HL-60/S4 treated with phorbol 12-myristate 13-acetate at 8.2 ng/mL for 4 days and 3 days (cell line): ENCODE measurements around the gene NKAIN2.

Experiments
- in situ Hi-C: fragments of 300-500 bp; cut with MboI; formaldehyde crosslinking; loops from 2 replicates; pipeline ENCODE4 v1.15.0; 2022; ENCODE audit warnings: low sequenced_read_pairs

The NKAIN2 gene

DNA sequence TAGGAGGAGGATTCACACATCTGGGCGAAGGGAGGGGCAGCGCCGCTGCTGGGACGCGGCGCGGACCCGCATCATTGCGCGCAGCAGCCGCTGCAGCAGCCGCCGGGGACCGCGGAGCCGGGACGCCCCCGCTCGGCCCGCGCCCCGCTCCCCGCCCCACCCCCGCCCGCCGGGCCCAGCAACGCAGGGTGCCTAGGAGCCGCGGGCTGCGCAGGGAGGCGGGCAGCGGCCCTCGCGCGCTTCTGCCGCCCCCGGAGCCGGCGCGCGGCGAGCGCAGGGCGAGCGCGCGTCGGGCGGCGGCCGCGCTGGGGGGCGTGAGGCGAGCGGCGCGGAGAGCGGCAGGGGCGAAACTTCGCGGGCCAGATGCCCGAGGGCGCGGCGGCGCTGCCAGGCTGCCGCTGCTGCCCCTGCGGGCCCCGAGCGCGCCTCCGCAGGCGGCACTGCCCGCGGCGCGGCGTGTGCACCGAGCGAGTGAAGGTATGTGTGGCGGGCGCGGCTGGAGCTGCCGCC is at the start of gene NKAIN2:
Gene NKAIN2 (plus strand): TSS at position 362 of the 510 bp plus-strand sequence.
- in situ Hi-C loops = no loop called here

GRCh38 chr6:123759472-123759871 is 44.2 kb upstream of the NKAIN2 start:
- in situ Hi-C loops = no loop called here

GRCh38 chr6:123763904-123764303 is 39.8 kb upstream of the NKAIN2 start:
- in situ Hi-C loops = no loop called here

GRCh38 chr6:123764722-123765121 is 38.9 kb upstream of the NKAIN2 start:
- in situ Hi-C loops = no loop called here

GRCh38 chr6:123768921-123769320 is 34.7 kb upstream of the NKAIN2 start:
- in situ Hi-C loops = no loop called here

DNA sequence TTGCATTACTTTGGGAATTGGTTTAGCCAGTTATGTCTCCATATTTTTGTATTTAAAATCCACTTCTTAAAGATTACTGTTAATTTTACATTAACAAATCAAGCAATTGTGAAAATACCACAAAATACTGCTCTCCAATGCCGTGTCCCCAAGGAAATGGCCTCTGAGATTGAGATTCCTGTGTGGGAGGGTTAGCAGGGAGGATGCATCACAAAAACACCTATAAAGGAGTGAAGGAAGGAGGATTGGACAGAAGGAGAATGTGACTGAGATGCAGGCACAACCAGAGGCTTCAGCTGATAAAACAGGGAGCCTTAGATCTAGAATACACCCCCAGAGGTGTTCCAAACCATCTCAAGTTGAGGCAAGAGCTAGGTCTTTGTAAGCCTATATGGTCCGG is 34.2 kb upstream of the NKAIN2 start:
- in situ Hi-C loops = no loop called here

DNA sequence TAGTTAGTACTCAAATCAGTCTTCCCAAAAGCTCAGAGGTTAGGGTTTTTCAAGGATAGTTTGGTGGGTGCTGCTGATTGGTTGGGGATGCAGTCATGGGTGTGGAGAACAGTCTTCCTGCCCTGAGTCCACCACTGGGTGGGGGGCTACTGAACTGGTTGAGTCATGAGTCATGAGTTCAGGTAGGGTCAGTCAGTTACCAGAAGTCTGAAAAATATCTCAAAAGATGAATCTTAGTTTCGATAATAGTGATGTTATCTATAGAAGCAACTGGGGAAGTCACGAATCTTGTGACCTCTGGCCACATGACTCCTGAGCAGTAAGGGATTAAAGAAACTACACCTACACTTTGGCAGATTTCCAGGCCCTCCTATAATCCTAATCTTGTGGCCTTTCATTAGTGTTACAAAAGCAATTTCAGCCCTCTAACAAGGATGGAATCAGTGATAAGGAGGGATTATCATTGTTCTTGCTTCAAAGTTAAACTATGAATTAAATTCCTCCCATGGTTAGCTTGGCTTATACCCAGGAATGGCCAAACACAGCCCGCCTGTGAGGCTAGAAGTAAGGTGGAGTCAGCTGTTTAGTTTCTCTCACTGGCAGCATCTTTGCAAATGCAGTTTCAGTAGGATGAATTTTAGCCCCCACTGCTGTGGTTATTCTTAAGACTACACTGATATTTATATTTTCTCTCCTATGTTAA is 33.3 kb upstream of the NKAIN2 start:
- in situ Hi-C loops = no loop called here

- in situ Hi-C loops = no loop called here
Measured at GRCh38 chr6:123771126-123771525, 32.5 kb upstream of the NKAIN2 start.

DNA sequence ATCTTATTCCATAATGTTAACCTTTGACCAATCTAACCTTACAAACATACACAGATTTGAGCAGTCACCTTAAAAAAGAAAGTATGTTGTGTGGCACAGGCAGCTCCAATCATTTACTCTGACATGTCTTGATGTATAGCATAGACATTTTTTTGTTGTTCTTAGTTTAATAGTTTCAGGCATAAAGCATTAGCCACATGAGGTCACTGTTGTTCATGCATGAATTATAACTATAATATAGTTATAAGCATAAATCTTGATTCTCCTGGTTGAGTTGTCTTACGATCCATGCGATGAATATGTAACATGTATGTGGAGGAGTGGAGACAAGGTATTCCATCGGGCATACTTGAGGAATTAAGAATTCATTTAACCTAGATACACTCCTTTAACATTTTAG is 26.1 kb upstream of the NKAIN2 start:
- in situ Hi-C loops = no loop called here

DNA sequence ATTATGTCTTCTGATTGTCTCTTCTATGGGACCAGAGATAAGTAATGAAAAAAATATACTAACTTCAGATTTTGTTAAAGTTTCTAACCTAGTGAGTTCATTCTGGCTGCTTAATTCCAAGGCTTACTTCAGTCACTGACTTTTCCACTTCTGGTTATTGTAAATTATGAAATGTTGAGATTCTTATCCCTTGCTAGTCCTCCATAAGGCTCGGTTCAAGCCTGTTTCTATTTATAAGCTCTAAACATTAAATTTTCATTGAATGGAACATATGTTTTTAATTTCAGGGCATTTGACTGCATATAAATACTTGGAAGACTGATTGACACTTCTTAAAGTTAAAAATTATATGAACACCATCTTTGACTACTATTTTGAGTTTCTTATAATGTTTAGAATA is 23.6 kb upstream of the NKAIN2 start:
- in situ Hi-C loops = no loop called here

DNA sequence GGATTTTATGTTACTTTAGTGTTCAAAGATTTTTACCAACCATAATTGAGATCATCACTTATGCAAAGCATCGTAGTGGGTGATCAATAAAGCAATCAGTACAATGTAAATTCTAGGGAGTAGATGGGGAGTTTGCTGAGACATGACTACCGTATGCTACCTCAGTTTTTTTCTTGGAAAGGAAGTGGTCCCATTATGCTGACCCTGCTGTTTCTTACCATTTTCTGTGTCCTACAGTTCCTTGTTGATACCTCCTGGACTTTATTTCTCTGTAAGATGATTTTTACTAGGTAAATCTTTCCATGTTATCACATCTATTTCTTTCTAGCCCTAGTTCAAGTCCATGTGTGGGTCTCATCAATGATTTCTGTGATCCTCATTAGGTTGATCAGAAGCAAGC is 19.3 kb upstream of the NKAIN2 start:
- in situ Hi-C loops = no loop called here

DNA sequence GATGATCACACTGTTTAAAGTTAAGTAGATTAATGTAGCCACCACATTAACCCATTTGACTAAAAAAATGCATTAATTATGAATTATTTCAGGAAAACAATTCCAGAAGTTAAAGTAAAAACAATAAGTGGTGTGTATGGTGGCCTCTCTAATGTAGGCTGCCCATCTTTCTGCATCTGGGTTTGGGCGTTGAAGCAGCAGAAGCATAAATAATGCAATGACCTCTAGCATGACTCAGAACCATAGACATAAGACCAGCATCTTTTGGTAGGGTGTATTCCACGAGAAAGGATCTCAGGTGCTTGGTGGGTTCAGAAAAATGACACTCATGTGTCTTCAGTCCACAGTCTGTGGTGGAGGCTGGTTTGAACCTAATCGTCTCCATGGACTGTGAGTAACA is 18.6 kb upstream of the NKAIN2 start:
- in situ Hi-C loops = no loop called here

GRCh38 chr6:123788319-123788718 is 15.3 kb upstream of the NKAIN2 start:
- in situ Hi-C loops = no loop called here

- in situ Hi-C loops = no loop called here
Measured at GRCh38 chr6:123794190-123794589, 9.5 kb upstream of the NKAIN2 start.

- in situ Hi-C loops = no loop called here
Measured at GRCh38 chr6:123794799-123795198, 8.9 kb upstream of the NKAIN2 start.

DNA sequence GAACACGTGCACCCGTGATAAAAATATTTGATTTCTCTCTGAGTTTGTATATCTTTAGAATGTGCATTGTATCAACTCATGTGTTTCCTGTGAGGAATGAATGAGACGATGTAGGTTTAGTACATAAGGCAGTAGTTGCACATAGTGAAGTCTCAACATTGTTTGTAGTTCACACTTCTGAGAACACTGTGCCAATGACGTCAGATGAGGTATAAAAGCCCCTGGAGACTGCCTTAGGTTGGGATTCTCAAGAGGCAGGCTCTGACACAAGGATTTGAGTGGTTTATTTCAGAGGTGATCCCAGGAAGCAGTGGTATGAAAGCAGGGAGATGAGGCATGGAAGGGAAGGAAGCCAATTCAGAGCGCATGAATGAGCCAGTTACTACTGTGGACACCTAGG is 2.6 kb upstream of the NKAIN2 start:
- in situ Hi-C loops = no loop called here

DNA sequence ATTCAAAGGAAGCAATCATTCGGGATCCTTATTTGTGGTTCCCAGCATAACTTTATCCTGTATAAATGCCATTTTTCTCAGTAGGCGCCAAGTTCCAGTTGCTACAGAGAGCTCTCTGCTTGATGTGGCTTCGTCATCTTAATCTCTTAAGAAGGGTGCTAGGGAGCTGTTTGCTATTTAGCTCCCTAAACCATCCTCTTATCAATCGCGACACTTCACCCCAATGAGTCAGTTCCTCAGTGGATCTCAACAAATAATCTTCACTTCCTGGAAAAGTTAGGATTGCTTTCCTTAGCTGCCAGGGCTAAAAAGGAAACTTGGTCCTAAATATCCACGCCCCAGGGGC is 1.3 kb upstream of the NKAIN2 start:
- in situ Hi-C loops = no loop called here

DNA sequence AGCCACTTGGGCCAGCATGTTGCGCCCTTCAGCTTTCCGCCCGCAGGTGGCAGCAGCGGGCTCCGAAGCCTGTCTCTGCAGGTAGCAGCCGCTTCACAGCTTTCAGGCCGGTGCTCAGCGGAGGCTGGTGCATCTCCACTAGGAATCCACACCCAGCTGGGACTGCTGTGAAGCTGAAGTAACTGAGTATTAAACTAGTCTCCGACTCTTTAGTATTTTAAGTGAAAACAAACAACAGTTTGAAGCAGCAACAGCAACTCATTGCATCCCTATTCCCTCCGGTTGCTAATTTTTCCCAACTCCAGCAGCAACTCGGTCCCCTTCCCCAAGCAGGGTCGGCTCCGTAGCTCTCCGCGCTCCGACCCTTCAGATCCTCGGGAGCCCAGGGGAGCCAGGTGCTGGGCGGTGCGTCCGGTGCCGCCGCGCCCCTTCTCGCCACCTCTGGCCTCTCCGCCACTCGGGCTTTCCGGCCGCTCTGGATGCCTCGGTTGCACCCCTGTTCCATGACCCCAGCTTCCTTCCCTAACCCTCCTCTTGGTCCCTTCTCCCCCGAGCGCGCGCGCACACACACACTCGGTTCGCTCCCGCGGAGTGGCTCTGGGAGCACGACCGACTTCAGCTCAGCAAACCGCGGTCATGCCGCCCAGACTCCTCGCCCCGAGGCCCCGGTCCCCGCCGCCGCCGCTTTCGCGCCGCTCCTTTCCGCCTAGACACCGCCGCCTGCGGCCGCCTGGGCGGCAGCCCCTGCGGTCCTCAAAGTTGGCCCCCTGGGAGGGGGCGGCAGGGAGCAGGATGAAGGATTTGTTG is 765 bp upstream of the NKAIN2 start:
- in situ Hi-C loops = no loop called here

GRCh38 chr6:123804014-123804786 is 535 bp downstream of the NKAIN2 start:
- in situ Hi-C loops = no loop called here

- in situ Hi-C loops = no loop called here
Measured at GRCh38 chr6:123804787-123805540, 1.3 kb downstream of the NKAIN2 start.

- in situ Hi-C loops = no loop called here
Measured at GRCh38 chr6:123805921-123806320, 2.3 kb downstream of the NKAIN2 start.
